Endodermal cell (in vitro differentiated cells): Measurements from ENCODE around the gene IL17D. TPM values are rescaled to one million over a fixed set of nuclear protein-coding genes. Genes with fewer than 3 reads are reported as not detected.

Source experiments
- DNase-seq: peaks from one replicate; pipeline ENCODE4 v3.0.0-alpha.2; 2017
- H3K27ac ChIP-seq: 2 replicates; pipeline ENCODE4 v1.5.1; 2013; ENCODE audit warnings: mild to moderate bottlenecking, low read depth, low read length, moderate library complexity
- H3K27me3 ChIP-seq: 2 replicates; pipeline ENCODE4 v1.6.1; 2013; ENCODE audit warnings: mild to moderate bottlenecking, low read length, moderate library complexity; ENCODE audit not compliant: insufficient read depth, control insufficient read depth, poor library complexity, severe bottlenecking
- H3K36me3 ChIP-seq: 2 replicates; pipeline ENCODE4 v1.7.0; 2013; ENCODE audit warnings: mild to moderate bottlenecking, low read length, moderate library complexity; ENCODE audit not compliant: control insufficient read depth, insufficient read depth
- H3K4me1 ChIP-seq: one replicate; pipeline ENCODE4 v1.7.0; 2013; ENCODE audit warnings: low read length; ENCODE audit not compliant: control insufficient read depth, insufficient read depth
- H3K4me3 ChIP-seq: 2 replicates; pipeline ENCODE4 v1.5.1; 2013; ENCODE audit warnings: mild to moderate bottlenecking, low read length, moderate library complexity
- H3K9ac ChIP-seq: 2 replicates; pipeline ENCODE4 v1.6.1; 2013; ENCODE audit warnings: mild to moderate bottlenecking, low read length, moderate library complexity; ENCODE audit not compliant: poor library complexity, severe bottlenecking; ENCODE audit errors: extremely low read depth
- H3K9me3 ChIP-seq: 2 replicates; pipeline ENCODE4 v1.6.1; 2013; ENCODE audit warnings: mild to moderate bottlenecking, low read length, moderate library complexity; ENCODE audit not compliant: control insufficient read depth
- H3K27ac Mint-ChIP-seq: 2 replicates; pipeline ENCODE4 v1.8.0; 2020; ENCODE audit warnings: mixed read lengths
- H3K27me3 Mint-ChIP-seq: 2 replicates; pipeline ENCODE4 v1.8.0; 2021; ENCODE audit warnings: mild to moderate bottlenecking, mixed read lengths; ENCODE audit not compliant: insufficient read depth
- H3K36me3 Mint-ChIP-seq: 2 replicates; pipeline ENCODE4 v1.8.0; 2020; ENCODE audit warnings: low read depth, mixed read lengths
- H3K4me1 Mint-ChIP-seq: 2 replicates; pipeline ENCODE4 v1.8.0; 2020; ENCODE audit warnings: mixed read lengths
- H3K4me3 Mint-ChIP-seq: 2 replicates; pipeline ENCODE4 v1.8.0; 2020; ENCODE audit warnings: mild to moderate bottlenecking, moderate library complexity, mixed read lengths
- H3K9me3 Mint-ChIP-seq: 2 replicates; pipeline ENCODE4 v1.8.0; 2020; ENCODE audit warnings: mild to moderate bottlenecking, mixed read lengths
- CTCF ChIP-seq: fragments of 200-600 bp; sonication (generic); conservative IDR thresholded peaks from 2 replicates; pipeline ENCODE4 v1.5.0; 2021; ENCODE audit warnings: antibody characterized with exemption, mild to moderate bottlenecking
- WGBS, 2 experiments: methylation state at CpG; one replicate each; pipeline versions ENCODE4 v1.1.5 to v1.1.7; 2013; ENCODE audit warnings: missing lambda C conversion rate in 2 of 2, mixed read lengths in 1 of 2; ENCODE audit not compliant: insufficient coverage in 1 of 2, insufficient read length in 1 of 2; 5-methylcytosine and 5-hydroxymethylcytosine counted together
- total RNA-seq, 2 donors: library from RNA; stranded (reverse); fragmentation: NEBNext Ultra II Directional in 1 of 2; extraction: Animal tissue kit (Norgen Biotek cat#: 25700) in 1 of 2; gene quantifications; 2 replicates in 1 of 2; 3 replicates in 1 of 2; pipeline ENCODE4 v1.2.1, GENCODE V29; 2021

Gene IL17D
- total RNA-seq, 2 donors from 2014 or later = 0.33 to 0.88 TPM

- Mint-ChIP-seq H3K36me3 (no peaks in the 10 kb centered on the region), H3K9me3 (no peaks in the 10 kb centered on the region), H3K4me3 (no peak overlapping the region), H3K27me3 (no peaks in the 10 kb centered on the region), H3K27ac (no peak overlapping the region), H3K4me1 (peaks cover 31% of the 10 kb centered on the region)
- no peak overlapping the region for H3K27ac ChIP-seq
- no peak for TF ChIP-seq CTCF
- H3K4me1 ChIP-seq = no peaks in the 10 kb centered on the region
- H3K36me3 ChIP-seq = no peaks in the 10 kb centered on the region
- no peak overlapping the region for H3K9ac ChIP-seq
- H3K4me3 ChIP-seq = no peak overlapping the region
- no peak for DNase-seq
- no peaks in the 10 kb centered on the region for H3K27me3 ChIP-seq
- 82 to 88% methylated on average over 3 to 4 of the region's 4 CpGs for WGBS, 2 experiments
- no peaks in the 10 kb centered on the region for H3K9me3 ChIP-seq
Measured at GRCh38 chr13:20686863-20687579, 16.5 kb upstream of the IL17D start.

- Histone ChIP-seq H3K36me3 (no peaks in the 10 kb centered on the region), H3K9me3 (no peaks in the 10 kb centered on the region), H3K4me1 (no peaks in the 10 kb centered on the region), H3K9ac (no peak overlapping the region), H3K27ac (no peak overlapping the region), H3K27me3 (no peaks in the 10 kb centered on the region), H3K4me3 (no peak overlapping the region)
- WGBS, 2 experiments = 95 to 100% methylated on average over 2 to 3 of the region's 3 CpGs
- Mint-ChIP-seq H3K27me3 (no peaks in the 10 kb centered on the region), H3K36me3 (no peaks in the 10 kb centered on the region), H3K4me1 (peaks cover 16% of the 10 kb centered on the region), H3K9me3 (no peaks in the 10 kb centered on the region), H3K4me3 (no peak overlapping the region), H3K27ac (no peak overlapping the region)
- no peak for TF ChIP-seq CTCF
- no peak for DNase-seq
Measured at GRCh38 chr13:20689291-20689690, 14.2 kb upstream of the IL17D start.

- H3K27ac Mint-ChIP-seq = no peak overlapping the region
- no peaks in the 10 kb centered on the region for H3K9me3 Mint-ChIP-seq
- DNase-seq = no peak
- no peak overlapping the region for H3K4me3 Mint-ChIP-seq
- H3K27ac ChIP-seq = no peak overlapping the region
- no peaks in the 10 kb centered on the region for H3K27me3 ChIP-seq
- no peaks in the 10 kb centered on the region for H3K9me3 ChIP-seq
- TF ChIP-seq CTCF = no peak
- H3K4me3 ChIP-seq = no peak overlapping the region
- 64 to 100% methylated on average over 1 to 4 of the region's 4 CpGs for whole genome bisulfite sequencing, 2 experiments
- peaks cover 9% of the 10 kb centered on the region for H3K4me1 Mint-ChIP-seq
- H3K36me3 Mint-ChIP-seq = no peaks in the 10 kb centered on the region
- H3K4me1 ChIP-seq = no peaks in the 10 kb centered on the region
- no peaks in the 10 kb centered on the region for H3K27me3 Mint-ChIP-seq
- no peaks in the 10 kb centered on the region for H3K36me3 ChIP-seq
- no peak overlapping the region for H3K9ac ChIP-seq
Measured at GRCh38 chr13:20691616-20692015, 11.9 kb upstream of the IL17D start.
